ENCODE results near the gene SYT1.

DNA sequence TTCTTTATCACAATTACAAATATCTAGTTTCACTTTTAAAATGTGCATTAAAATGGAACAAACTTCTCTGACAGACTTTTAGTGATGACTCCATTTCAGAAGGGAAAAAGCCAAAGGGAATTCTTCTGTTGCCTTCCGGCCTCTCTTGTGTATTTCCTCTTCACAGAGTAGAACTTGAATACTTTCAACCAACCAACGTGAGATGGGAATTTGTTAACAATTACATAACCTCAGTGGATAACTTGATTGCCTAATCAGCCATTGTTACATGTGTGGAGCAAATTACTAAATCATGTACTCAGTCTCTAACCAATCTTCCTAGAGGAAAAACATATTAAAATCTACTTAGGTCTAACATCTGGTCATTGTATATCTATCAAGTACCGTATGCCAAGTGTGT lies 291.1 kb downstream of the SYT1 start:
- TF ChIP-seq POLR2A (IDR thresholded peaks at IDR 0.05) = no peak
- TF ChIP-seq, protein P1, sequence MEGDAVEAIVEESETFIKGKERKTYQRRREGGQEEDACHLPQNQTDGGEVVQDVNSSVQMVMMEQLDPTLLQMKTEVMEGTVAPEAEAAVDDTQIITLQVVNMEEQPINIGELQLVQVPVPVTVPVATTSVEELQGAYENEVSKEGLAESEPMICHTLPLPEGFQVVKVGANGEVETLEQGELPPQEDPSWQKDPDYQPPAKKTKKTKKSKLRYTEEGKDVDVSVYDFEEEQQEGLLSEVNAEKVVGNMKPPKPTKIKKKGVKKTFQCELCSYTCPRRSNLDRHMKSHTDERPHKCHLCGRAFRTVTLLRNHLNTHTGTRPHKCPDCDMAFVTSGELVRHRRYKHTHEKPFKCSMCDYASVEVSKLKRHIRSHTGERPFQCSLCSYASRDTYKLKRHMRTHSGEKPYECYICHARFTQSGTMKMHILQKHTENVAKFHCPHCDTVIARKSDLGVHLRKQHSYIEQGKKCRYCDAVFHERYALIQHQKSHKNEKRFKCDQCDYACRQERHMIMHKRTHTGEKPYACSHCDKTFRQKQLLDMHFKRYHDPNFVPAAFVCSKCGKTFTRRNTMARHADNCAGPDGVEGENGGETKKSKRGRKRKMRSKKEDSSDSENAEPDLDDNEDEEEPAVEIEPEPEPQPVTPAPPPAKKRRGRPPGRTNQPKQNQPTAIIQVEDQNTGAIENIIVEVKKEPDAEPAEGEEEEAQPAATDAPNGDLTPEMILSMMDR (IDR thresholded peaks at IDR 0.05) = no peak

Measured in Peyer's patch (tissue), 4 donors.